Measurements from ENCODE around the gene GREM2.

DNA sequence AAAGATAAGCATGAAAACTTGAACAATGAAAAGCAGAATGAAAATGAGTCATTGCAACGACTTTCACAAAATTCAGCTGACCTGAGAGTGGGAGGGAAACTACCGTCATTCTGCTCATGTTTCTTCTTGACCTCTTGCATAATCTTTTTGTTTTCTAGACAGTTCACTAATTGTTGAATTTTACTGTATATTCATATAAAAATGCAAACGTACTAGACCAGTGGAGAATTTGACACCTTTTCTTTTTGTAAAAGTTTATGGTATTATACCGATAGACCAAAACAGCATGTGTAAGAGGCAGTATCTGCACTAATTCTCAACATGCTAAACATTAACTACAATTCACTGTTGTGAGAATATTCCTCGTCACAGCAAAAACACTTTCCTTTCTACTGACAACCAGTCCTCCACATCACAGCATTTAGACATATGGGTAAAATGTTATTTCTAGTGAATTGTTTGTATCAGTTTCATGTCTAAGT is 137.8 kb downstream of the GREM2 start:
- TF ChIP-seq POLR2A (IDR thresholded peaks at IDR 0.05; ENCODE audit: low read depth) (no peak), POLR2AphosphoS5 (IDR thresholded peaks at IDR 0.05) (no peak), EP300 (IDR thresholded peaks at IDR 0.05) (no peak)
- TF ChIP-seq, protein P1, sequence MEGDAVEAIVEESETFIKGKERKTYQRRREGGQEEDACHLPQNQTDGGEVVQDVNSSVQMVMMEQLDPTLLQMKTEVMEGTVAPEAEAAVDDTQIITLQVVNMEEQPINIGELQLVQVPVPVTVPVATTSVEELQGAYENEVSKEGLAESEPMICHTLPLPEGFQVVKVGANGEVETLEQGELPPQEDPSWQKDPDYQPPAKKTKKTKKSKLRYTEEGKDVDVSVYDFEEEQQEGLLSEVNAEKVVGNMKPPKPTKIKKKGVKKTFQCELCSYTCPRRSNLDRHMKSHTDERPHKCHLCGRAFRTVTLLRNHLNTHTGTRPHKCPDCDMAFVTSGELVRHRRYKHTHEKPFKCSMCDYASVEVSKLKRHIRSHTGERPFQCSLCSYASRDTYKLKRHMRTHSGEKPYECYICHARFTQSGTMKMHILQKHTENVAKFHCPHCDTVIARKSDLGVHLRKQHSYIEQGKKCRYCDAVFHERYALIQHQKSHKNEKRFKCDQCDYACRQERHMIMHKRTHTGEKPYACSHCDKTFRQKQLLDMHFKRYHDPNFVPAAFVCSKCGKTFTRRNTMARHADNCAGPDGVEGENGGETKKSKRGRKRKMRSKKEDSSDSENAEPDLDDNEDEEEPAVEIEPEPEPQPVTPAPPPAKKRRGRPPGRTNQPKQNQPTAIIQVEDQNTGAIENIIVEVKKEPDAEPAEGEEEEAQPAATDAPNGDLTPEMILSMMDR (IDR thresholded peaks at IDR 0.05) = no peak

All from esophagus muscularis mucosa (tissue), 4 donors.